Hepatocyte (in vitro differentiated cells): ENCODE measurements around the gene HNMT.

Experiments
- CTCF ChIP-seq: fragments of 200-600 bp; sonication (generic); IDR thresholded peaks from 2 replicates; pipeline ENCODE4 v1.5.1; 2016; ENCODE audit warnings: antibody characterized with exemption, mild to moderate bottlenecking; ENCODE audit not compliant: poor library complexity
- EZH2 ChIP-seq: fragments of 200-600 bp; sonication (generic); IDR thresholded peaks from 2 replicates; pipeline ENCODE4 v1.6.1; 2016; ENCODE audit warnings: antibody characterized with exemption, mild to moderate bottlenecking, borderline replicate concordance
- EZH2phosphoT487 ChIP-seq: fragments of 200-600 bp; sonication (generic); IDR thresholded peaks from one replicate; pipeline ENCODE4 v1.6.1; 2018; ENCODE audit warnings: antibody characterized with exemption, mild to moderate bottlenecking, low read depth, moderate library complexity; ENCODE audit not compliant: unreplicated experiment, severe bottlenecking

- TF ChIP-seq CTCF (no peak), EZH2phosphoT487 (no peak), EZH2 (no peak)
Measured at GRCh38 chr2:137937246-137937645, 27.0 kb upstream of the HNMT start.
